Skin epidermis (tissue), 12 donors: ENCODE results near the gene RBP3.

Source experiments
- H3K27ac ChIP-seq, 21 experiments: fragments of 200-600 bp; sonication (generic) in 11 of 21; one replicate each; pipeline ENCODE4 v1.5.0; 2020; ENCODE audit warnings: mild to moderate bottlenecking in 3 of 21, inconsistent platforms in 2 of 21, moderate library complexity in 2 of 21
- H3K4me3 ChIP-seq, 7 experiments: fragments of 200-600 bp; sonication (generic) in 2 of 7; one replicate each; pipeline ENCODE4 v1.5.0; 2020; ENCODE audit warnings: inconsistent platforms in 2 of 7, mild to moderate bottlenecking in 2 of 7, moderate library complexity in 1 of 7

The RBP3 gene

DNA sequence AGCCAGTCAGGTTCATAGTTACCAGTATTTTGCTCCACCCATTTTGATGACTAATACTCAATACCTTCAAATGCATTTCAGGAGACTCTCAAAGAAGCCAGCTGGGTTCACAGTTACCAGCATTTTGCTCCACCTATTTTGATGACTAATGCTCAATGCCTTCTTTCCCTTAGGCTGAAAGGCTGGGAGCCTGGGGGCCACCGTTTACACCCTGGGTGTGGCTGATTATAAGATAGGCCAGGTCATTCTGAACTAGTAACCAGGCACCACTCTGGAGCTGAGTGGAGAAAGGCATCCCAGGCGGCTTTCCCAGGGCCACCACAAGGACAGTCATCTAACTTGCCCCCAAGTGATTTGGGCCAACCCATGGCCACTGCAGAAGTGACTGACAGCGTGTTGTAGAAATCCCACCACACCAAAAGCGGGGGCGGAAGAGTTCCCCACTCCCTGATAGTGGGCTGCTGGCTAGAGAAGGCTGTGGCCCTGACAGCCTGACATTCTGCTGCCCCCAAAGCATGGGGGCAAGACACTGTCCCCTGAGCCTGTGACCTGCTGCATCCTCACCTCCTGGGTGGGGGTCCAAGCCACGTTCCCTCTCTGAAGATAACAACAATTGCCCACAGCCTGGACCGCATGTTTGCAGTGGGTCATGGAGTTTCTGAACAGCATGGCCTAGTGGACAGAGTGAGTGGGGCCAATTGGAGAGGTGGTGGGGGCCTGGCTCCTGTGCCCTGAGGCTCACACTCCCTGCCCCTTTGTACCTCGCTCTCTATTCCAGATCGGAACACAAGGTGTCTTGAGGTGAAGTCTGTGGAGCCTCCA is 58.9 kb downstream of the RBP3 start:
- Histone ChIP-seq H3K27ac (no peak overlapping the region), H3K4me3 (no peak overlapping the region)
